Measurements from ENCODE around the gene SLC13A2.

- TF ChIP-seq CTCF (IDR thresholded peaks at IDR 0.05 in 8 of 11, conservative IDR thresholded peaks at IDR 0.05 in 3 of 11) = no peak
- TF ChIP-seq POLR2A (IDR thresholded peaks at IDR 0.05) = no peak
- no peak for TF ChIP-seq POLR2AphosphoS5 (IDR thresholded peaks at IDR 0.05)
These were observed 6.9 kb upstream of the SLC13A2 start for GRCh38 chr17:28466521-28467048.

Measured in spleen (tissue), 7 donors.